ENCODE data around the gene CNOT6.

DNA sequence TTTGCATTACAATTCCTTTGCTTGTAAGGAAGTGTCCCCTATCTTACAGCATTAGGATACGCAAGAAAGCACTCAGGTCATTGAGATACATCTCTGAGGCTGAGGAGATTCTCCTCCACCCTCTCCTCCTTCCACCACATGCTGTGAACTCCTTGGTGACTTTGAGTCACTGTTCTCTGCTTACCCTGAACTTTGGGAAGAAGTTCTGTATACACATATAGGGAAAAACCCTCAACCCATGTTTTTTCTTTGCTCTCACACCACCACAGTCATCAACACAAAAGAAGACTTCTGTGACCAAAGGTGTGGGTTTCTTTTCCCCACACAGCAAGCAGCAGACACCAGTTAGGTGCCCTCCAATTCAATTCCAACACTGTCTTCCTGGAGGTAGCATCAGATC is 38.1 kb downstream of the CNOT6 start:
- no peak for TF ChIP-seq POLR2A (IDR thresholded peaks at IDR 0.05)
- TF ChIP-seq, protein P1, sequence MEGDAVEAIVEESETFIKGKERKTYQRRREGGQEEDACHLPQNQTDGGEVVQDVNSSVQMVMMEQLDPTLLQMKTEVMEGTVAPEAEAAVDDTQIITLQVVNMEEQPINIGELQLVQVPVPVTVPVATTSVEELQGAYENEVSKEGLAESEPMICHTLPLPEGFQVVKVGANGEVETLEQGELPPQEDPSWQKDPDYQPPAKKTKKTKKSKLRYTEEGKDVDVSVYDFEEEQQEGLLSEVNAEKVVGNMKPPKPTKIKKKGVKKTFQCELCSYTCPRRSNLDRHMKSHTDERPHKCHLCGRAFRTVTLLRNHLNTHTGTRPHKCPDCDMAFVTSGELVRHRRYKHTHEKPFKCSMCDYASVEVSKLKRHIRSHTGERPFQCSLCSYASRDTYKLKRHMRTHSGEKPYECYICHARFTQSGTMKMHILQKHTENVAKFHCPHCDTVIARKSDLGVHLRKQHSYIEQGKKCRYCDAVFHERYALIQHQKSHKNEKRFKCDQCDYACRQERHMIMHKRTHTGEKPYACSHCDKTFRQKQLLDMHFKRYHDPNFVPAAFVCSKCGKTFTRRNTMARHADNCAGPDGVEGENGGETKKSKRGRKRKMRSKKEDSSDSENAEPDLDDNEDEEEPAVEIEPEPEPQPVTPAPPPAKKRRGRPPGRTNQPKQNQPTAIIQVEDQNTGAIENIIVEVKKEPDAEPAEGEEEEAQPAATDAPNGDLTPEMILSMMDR (IDR thresholded peaks at IDR 0.05), result no peak

Data from thyroid gland (tissue), 4 donors.